Pancreas (tissue), 10 donors: Measurements from ENCODE around the gene MGAT4B. TPM values are rescaled to one million over a fixed set of nuclear protein-coding genes. Genes with fewer than 3 reads are reported as not detected.

Experiments
- ATAC-seq, 4 donors: fragments of 200-7000 bp; cut with Tn5 transposase; one replicate each; pipeline versions ENCODE4 v1.8.0 to v1.9.1; 2020; ENCODE audit warnings: mild to moderate bottlenecking in 4 of 4, moderate library complexity in 4 of 4
- DNase-seq, 6 donors: peaks; one replicate each; pipeline ENCODE4 v3.0.0-alpha.2; 2020
- FAIRE-seq: peaks from 2 replicates; lab custom pipeline; 2012; peaks lifted over from hg19 to GRCh38; lab: Jason Lieb, UNC
- H3K27ac ChIP-seq, 4 donors: fragments of 200-600 bp; sonication (generic); 1 replicate in 3 of 4; 2 replicates in 1 of 4; pipeline versions ENCODE4 v1.5.0 to v1.8.0; 2020
- H3K27me3 ChIP-seq, 4 donors: fragments of 200-600 bp; one replicate each; pipeline ENCODE4 v1.8.0; 2021
- H3K36me3 ChIP-seq, 3 donors: fragments of 200-600 bp; sonication (generic) in 1 of 3; one replicate each; pipeline versions ENCODE4 v1.5.0 to v1.8.0; 2020 to 2021
- H3K4me1 ChIP-seq, 3 donors: fragments of 200-600 bp; one replicate each; pipeline ENCODE4 v1.8.0; 2021
- H3K4me3 ChIP-seq, 4 donors: fragments of 200-600 bp; sonication (generic) in 2 of 4; one replicate each; pipeline versions ENCODE4 v1.5.0 to v1.8.0; 2020 to 2021
- H3K9me3 ChIP-seq, 4 donors: fragments of 200-600 bp; one replicate each; pipeline ENCODE4 v1.8.0; 2021
- WGBS, 2 donors: extraction: QIAGEN DNeasy Blood & Tissue Kit; methylation state at CpG; one replicate each; pipeline ENCODE4 v1.1.7; 2013; 5-methylcytosine and 5-hydroxymethylcytosine counted together
- intact Hi-C, 3 donors: fragments of 100-400 bp; cut with DNase I; formaldehyde crosslinking; loops; one replicate each; pipeline versions ENCODE4 v1.11.1 to v1.14.2; 2022
- polyA plus RNA-seq, 2 donors: library from polyadenylated mRNA; stranded (reverse); fragments of 200-250 nt; gene quantifications; one replicate each; pipeline ENCODE4 v1.2.3, GENCODE V29; 2013
- total RNA-seq, 6 donors: library from RNA; stranded (reverse); fragmentation: NEBNext Ultra II Directional in 4 of 6; extraction: Animal tissue kit (Norgen Biotek cat#: 25700) in 4 of 6; gene quantifications; one replicate each; pipeline versions ENCODE4 v1.2.1 to v1.2.4, GENCODE V29; 2021 to 2023
- TF ChIP-seq, protein P1 (sequence below), 4 donors: fragments of 200-600 bp; sonication (generic) in 3 of 4; IDR thresholded peaks; one replicate each; pipeline versions ENCODE4 v1.5.0 to v1.8.0; 2021; ENCODE audit warnings: antibody characterized with exemption in 4 of 4
- donor health status: healthy with polysubstance abuse.
- donor health status: DM: no; HTN: no; CAD: no; lungs with moderate emphysema.
- donor health status: DM: no; HTN: no; CAD: no.
- donor health status: control.
- donor health status: control.
- donor health status: Bipolar disorder and iron deficiency.
- donor health status: DM: yes; HTN: yes; CAD: no.
- donor health status: DM: no; HTN: no; CAD: no.
- donor health status: DM: no; HTN: no; CAD: no.
- donor health status: DM: yes; HTN: yes; CAD: no.

The MGAT4B gene
- total and polyA plus RNA-seq, 8 donors: 33.7 to 97.5 (median 52.7) TPM

DNA sequence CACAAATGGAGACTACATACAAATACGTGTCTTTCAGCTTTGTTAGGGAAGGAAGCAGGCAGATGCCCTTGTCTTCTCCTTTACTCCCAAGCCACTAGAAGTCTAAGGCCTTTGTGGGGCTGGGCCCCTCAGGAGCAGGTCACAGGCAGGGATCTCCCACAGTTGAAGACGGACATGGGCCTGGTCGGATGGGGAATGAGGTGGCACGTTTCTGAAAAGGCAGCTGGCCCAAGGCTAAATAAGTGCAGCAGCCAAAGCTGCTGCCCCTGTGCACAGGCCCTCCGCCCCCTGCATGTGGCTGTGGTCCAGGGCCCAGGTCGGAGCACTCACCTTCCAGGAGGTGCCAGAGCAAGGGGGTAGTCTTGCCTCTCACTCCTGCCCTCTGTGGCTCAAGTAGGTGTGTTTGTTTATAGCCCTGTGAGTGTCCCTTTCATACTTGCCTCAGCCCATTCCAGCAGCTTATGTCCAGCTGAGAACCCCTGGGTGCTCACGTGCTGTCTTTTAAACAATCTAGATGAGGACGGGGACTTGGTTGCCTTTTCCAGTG lies 15.9 kb upstream of the MGAT4B start:
- DNase-seq: peak in 3 of 6 donors; percentile 25 to 71 (median 54)
- no peak for FAIRE-seq
- 16 to 17% methylated on average over 8 of the region's 8 CpGs for WGBS, 2 donors
- H3K9me3 ChIP-seq: no peaks in the 10 kb centered on the region
- H3K4me3 ChIP-seq: peak overlapping the region in 3 of 4 donors; percentile 85 to 100 (median 100)
- H3K27ac ChIP-seq: peak overlapping the region in 2 of 4 donors; percentile 43 to 100
- no peaks in the 10 kb centered on the region for H3K27me3 ChIP-seq
- H3K4me1 ChIP-seq: peaks cover 34 to 48% (median 44%) of the 10 kb centered on the region in 3 donors
- TF ChIP-seq, protein P1, sequence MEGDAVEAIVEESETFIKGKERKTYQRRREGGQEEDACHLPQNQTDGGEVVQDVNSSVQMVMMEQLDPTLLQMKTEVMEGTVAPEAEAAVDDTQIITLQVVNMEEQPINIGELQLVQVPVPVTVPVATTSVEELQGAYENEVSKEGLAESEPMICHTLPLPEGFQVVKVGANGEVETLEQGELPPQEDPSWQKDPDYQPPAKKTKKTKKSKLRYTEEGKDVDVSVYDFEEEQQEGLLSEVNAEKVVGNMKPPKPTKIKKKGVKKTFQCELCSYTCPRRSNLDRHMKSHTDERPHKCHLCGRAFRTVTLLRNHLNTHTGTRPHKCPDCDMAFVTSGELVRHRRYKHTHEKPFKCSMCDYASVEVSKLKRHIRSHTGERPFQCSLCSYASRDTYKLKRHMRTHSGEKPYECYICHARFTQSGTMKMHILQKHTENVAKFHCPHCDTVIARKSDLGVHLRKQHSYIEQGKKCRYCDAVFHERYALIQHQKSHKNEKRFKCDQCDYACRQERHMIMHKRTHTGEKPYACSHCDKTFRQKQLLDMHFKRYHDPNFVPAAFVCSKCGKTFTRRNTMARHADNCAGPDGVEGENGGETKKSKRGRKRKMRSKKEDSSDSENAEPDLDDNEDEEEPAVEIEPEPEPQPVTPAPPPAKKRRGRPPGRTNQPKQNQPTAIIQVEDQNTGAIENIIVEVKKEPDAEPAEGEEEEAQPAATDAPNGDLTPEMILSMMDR (IDR thresholded peaks at IDR 0.05): no peak
- intact Hi-C loops: no loop called here
- peaks cover 0 to 42% (median 31%) of the 10 kb centered on the region in 3 donors for H3K36me3 ChIP-seq
- ATAC-seq: no peak

DNA sequence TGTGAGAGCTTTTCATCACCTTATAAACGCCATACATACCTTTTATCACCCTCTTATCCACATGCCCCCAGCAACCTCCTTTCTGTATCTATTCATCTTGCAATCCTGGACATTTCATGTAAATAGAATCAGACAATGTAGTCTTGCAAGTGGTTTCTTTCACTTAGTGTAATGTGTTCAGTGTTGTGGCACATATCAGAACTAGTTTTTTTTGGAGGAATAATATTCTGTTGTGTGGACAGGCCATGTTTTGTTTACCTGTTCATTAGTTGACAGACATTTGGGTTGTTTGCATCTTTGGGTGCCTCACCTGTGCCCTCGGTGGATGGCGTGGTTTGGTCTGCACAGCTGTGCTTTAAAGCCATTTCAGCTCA lies 15.4 kb upstream of the MGAT4B start:
- peak overlapping the region; percentile 85 to 100 (median 98) for H3K4me3 ChIP-seq
- FAIRE-seq (no peak), ATAC-seq (no peak), DNase-seq (no peak)
- intact Hi-C loops: no loop called here
- H3K27me3 ChIP-seq: no peaks in the 10 kb centered on the region
- H3K9me3 ChIP-seq: no peaks in the 10 kb centered on the region
- TF ChIP-seq, protein P1 (IDR thresholded peaks at IDR 0.05): no peak
- peaks cover 0 to 37% (median 26%) of the 10 kb centered on the region in 3 donors for H3K36me3 ChIP-seq
- peak overlapping the region in 2 of 4 donors; percentile 98 to 100 for H3K27ac ChIP-seq
- 12 to 17% methylated on average over 3 of the region's 3 CpGs for WGBS, 2 donors
- H3K4me1 ChIP-seq: peaks cover 36 to 48% (median 48%) of the 10 kb centered on the region in 3 donors

DNA sequence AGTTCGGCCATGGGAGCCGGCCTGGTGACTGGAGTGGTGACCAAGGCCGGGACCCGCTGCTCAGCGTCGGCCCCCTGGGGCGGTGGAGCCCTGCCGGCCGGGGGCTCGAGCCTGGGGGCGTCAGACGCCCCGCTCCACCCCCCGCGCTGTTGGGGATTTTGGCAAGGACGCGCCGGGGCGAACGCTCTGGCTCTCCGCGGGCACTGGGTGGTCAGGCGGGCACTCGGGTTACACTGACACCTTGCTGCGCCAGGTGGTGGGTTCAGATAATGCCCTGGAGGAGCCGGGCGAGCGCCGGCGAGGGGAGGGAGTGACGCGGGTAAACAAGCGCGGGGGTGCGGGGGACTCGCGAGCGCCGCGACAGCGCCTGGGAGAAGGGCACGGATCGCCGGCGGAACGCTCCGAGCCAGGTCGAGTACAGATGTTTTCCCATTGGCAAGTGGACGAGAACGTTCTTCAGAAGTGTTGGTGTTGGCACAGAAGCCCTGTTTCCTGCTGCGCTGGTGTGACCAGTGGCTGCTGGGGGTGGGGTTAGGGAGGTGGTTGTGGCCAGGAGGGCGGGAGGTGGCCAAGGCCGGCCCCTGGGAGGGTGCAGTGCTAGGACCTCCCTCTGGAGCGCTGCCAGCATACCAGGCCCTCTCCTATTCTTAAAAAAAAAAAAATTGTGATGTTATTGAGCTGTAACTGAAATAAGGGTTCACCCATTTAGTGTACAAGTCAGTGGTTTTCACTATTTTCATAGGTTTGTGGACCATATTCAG lies 14.8 kb upstream of the MGAT4B start:
- intact Hi-C loops: no loop called here
- peak overlapping the region; percentile 98 to 100 (median 100) for H3K27ac ChIP-seq
- ATAC-seq (peak; percentile 67 to 75 (median 70)), DNase-seq (peak; percentile 93 to 99 (median 98)), FAIRE-seq (peak; percentile 84)
- TF ChIP-seq, protein P1 (IDR thresholded peaks at IDR 0.05): no peak
- H3K4me1 ChIP-seq: peaks cover 36 to 48% (median 48%) of the 10 kb centered on the region in 3 donors
- 0% methylated on average over 39 to 54 of the region's 54 CpGs for WGBS, 2 donors
- H3K9me3 ChIP-seq: no peaks in the 10 kb centered on the region
- H3K27me3 ChIP-seq: no peaks in the 10 kb centered on the region
- peak overlapping the region; percentile 85 to 100 (median 98) for H3K4me3 ChIP-seq
- H3K36me3 ChIP-seq: peaks cover 0 to 32% (median 23%) of the 10 kb centered on the region in 3 donors

GRCh38 chr5:179820483-179821297 lies 14.0 kb upstream of the MGAT4B start, which contains the start of gene SQSTM1:
SQSTM1 (plus strand) TSS chr5:179820905; CDS start chr5:179820937, 32 bp downstream.
- 0% methylated on average over 27 to 81 of the region's 81 CpGs for WGBS, 2 donors
- peak within 1 kb of the TSS; percentile 85 to 100 (median 98) for H3K4me3 ChIP-seq
- FAIRE-seq (no peak), ATAC-seq (peak; percentile 62 to 74 (median 70)), DNase-seq (peak; percentile 77 to 98 (median 90))
- intact Hi-C loops: no loop called here
- no peaks in the 10 kb centered on the region for H3K9me3 ChIP-seq
- H3K27me3 ChIP-seq: no peaks in the 10 kb centered on the region
- peaks cover 0 to 24% (median 21%) of the 10 kb centered on the region in 3 donors for H3K36me3 ChIP-seq
- H3K27ac ChIP-seq: peak within 1 kb of the TSS; percentile 98 to 100 (median 100)
- TF ChIP-seq, protein P1 (IDR thresholded peaks at IDR 0.05): peak in 1 of 4 donors; percentile 7
- H3K4me1 ChIP-seq: peaks cover 36 to 48% (median 48%) of the 10 kb centered on the region in 3 donors
